SH-SY5Y (cell line): ENCODE results near the gene TMEM186.
A peak's percentile ranks its signal among the peaks of the same experiment; 100 is the strongest.

Experiments used
- GATA2 ChIP-seq: IDR thresholded peaks from 2 replicates; pipeline ENCODE4 v1.6.1; 2011; ENCODE audit warnings: mild to moderate bottlenecking, low read depth, low read length
- GATA3 ChIP-seq: IDR thresholded peaks from 2 replicates; pipeline ENCODE4 v1.6.1; 2011; ENCODE audit warnings: low read depth, mild to moderate bottlenecking, low read length, moderate library complexity

Gene TMEM186, protein sequence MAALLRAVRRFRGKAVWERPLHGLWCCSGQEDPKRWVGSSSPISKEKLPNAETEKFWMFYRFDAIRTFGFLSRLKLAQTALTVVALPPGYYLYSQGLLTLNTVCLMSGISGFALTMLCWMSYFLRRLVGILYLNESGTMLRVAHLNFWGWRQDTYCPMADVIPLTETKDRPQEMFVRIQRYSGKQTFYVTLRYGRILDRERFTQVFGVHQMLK

GRCh38 chr16:8797364-8798173 is at the start of gene TMEM186, which contains the start of gene PMM2:
TSS of gene TMEM186 (minus strand) at chr16:8797639. CDS start at chr16:8797614, 25 bp downstream.
TSS of gene PMM2 (plus strand) at chr16:8797839. CDS start at chr16:8797883, 44 bp downstream.
- TF ChIP-seq GATA3 = no peak
- TF ChIP-seq GATA2 = no peak

DNA sequence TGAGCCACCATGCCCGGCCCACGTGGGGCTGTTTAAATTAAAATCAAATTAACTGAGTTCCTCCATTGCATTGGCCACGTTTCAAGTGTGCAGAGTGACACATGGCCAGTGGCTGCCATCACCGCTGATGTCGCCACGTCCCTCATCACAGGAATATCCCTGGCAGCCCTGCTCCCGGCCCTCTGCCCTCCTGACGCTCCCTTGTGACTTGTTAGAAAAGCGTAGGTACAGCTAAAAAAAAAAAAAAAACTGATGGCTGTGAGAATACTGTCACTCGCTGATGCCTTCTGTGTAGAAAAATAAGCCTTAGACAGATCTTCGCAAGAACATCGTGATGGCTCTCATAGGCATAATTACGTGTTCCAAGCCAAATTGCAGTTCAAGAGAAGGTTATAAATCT is 49.7 kb upstream of the TMEM186 start:
- TF ChIP-seq GATA2 = no peak
- no peak for TF ChIP-seq GATA3

- no peak for TF ChIP-seq GATA3
- TF ChIP-seq GATA2 = no peak
Observed at GRCh38 chr16:8846401-8846932, 49.0 kb upstream of the TMEM186 start.

DNA sequence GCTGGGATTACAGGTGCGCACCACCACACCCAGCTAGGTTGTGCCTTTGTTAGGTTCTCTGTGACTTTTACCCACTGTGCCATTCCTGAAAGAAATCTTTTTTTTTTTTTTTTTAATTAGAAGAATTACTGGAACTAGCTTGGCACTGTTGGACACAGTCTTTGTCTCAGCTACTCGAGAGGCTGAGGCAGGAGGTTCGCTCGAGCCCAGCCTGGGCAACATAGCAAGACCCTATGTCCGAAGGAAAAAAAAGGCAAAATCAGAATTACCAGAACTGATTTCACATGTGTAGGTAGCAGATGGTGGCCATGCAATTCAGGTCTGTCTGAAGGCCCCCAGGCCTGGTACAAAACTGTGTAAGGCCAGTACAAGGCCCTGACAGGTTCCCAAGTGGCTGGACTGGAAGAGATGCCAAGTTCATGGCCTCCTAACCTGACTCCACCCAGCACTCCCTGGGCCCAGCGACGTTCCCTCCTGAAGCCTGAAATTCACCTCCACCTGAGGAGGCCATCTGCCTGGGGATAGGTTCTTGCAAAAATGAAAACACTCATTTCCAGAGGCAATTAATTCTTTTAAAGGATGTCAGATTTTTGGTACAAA is 48.4 kb upstream of the TMEM186 start:
- TF ChIP-seq GATA3 (no peak), GATA2 (no peak)

DNA sequence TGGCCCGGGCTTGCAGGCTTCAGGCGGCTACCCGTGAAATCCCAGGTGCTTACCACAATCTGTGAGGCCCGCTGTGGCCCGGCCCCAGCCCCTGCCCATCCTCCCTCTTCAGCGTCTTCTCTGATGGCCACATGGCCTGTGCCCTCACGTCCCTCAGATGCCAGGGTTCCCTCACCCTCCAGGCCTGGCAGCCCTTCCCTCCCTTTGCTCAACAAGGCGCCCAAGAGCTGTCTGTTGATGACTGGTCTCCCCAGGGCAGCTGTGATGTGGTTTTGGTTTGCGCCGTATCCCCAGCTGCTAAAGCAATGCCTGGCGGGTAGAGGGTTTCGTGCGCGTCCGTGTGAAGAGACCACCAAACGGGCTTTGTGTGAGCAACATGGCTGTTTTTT is 35.3 kb upstream of the TMEM186 start:
- TF ChIP-seq GATA2 = no peak
- no peak for TF ChIP-seq GATA3

DNA sequence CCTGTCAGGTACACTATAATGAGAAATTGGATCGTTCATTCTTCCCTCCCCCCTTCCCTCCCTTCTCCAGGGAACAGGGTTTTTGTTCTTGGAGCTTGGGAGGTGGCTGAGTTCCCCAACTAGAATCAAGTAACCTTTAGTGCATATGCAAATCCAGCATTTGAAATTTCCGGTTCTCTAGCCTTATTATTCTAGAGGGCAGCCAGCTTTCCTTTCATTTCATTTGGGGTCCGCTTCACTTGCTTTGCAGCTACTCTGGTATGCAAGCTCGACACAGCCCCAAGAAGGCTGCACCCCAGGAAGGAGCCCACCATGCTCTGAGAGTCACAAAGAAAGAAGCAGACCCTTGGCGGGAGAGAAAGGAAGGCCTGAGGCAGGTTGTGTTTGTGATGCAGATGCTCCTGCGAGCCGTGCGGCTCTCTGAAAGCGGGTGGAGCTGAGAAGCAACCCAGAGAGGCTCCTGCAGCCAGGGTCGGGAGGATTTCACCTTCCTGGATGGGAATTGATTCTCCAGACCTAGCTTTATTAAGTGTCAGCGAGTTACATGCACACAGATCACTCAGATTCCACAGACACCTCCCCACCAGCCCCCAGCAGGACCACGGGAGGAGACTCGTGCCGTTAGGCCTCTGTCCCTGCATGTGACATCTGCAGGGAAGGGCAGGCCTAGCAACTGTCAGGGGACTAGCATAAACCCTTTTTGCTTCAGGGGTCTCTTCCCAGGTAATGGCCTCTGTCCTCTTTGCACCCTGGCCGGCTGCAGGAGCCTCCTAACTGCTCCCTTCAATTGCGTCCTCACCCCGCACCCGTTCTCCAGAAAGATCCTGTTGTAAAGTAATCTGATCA is 34.7 kb upstream of the TMEM186 start:
- TF ChIP-seq GATA3 (no peak), GATA2 (no peak)

- TF ChIP-seq GATA3 = no peak
- TF ChIP-seq GATA2 = no peak
Observed at GRCh38 chr16:8831450-8831849, 34.0 kb upstream of the TMEM186 start.

GRCh38 chr16:8828541-8829165 is 31.2 kb upstream of the TMEM186 start:
- no peak for TF ChIP-seq GATA3
- TF ChIP-seq GATA2 = no peak

DNA sequence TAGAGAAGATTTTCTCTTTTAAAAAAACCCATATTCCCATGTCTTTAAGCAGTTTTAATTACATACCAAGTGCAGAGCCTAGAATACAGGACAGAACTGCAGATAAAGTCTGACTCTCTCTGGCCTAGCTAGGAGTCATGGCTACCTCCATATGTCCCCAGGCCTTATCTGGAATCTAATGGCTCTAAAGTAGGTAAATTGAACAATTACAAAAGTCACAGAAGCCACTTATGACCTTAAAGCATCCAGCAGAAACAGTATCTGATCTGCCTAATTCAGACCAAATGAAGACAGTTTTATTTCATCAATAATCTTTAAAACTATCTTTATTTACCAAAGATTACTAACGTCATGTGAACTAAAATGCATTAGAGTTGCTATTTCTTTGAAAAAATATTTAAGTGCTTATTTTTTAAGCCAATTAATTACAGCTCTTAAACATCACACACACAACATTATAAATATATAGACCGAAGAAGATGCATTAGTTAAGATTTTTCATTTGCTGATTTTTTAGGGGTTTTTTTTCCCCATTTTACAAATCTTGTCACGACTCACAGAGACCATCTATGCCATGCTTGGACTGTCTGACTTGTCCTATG is 28.9 kb upstream of the TMEM186 start:
- TF ChIP-seq GATA2 = peak; percentile 96
- peak; percentile 99 for TF ChIP-seq GATA3

GRCh38 chr16:8822403-8822802 is 25.0 kb upstream of the TMEM186 start:
- no peak for TF ChIP-seq GATA3
- no peak for TF ChIP-seq GATA2

- TF ChIP-seq GATA2 (no peak), GATA3 (no peak)
Observed at GRCh38 chr16:8819411-8820034, 22.1 kb upstream of the TMEM186 start.

DNA sequence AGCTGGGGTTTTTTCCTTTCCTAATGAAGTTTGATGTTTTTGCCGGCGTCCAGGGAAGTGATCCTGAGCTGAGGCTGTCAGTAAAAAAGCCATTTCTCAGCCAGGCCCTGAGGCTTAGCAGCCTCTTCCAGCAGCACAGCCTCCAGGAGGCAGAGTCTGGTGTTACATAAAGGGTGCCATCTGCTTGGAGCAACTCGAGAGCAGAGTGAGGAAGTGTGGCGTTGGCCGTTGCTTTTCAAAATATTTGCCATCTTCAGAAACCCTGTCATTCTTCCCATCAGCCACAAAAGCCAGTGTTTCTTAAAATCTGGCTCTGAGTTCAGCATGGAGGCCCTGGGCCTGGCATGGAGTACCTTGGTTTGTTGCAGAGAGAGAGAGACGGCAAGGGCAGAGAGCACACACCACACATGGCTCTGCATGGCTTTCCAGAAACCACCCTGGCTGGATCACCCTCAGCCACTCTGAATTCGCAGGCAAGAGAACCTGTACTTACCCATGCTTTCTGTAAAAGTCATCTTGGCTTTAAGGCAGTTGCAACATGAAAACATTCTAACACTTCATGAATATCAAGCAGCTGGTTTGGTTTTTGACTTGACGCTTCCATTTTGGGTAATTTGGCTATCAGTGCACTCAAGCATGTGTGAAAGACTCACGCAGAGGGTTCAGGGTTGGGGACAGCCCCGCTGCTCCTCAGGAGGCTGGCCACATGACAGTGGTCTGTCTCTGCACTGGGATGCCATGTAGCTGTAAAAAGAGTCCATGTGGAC is 21.2 kb upstream of the TMEM186 start:
- TF ChIP-seq GATA3 = no peak
- TF ChIP-seq GATA2 = no peak
